ENCODE measurements around the gene NPFFR1. TPM values are rescaled to one million over a fixed set of nuclear protein-coding genes. Genes with fewer than 3 reads are reported as not detected.
"Not testable (repeated sequence)": the region's sequence is repeated elsewhere in the genome, so short reads cannot be mapped to it uniquely, and the experiment has no call there.

The NPFFR1 gene
- total RNA-seq, 1 experiment from 2014 or later: 0.02 TPM

- DNase-seq (ENCODE audit: low spot score): no peak
These were observed 27.3 kb downstream of the NPFFR1 start for GRCh38 chr10:70256463-70256862.

- peak; percentile 97 for DNase-seq (ENCODE audit: low spot score)
These were observed 28.2 kb downstream of the NPFFR1 start for GRCh38 chr10:70255329-70256299.

GRCh38 chr10:70254778-70255328 is 29.0 kb downstream of the NPFFR1 start:
- no peak for DNase-seq (ENCODE audit: low spot score)

- no peak for DNase-seq (ENCODE audit: low spot score)
These were observed 29.7 kb downstream of the NPFFR1 start for GRCh38 chr10:70253878-70254765.

- no peak for DNase-seq (ENCODE audit: low spot score)
These were observed 32.7 kb downstream of the NPFFR1 start for GRCh38 chr10:70250961-70251680.

- DNase-seq (ENCODE audit: low spot score): no peak
These were observed 36.4 kb downstream of the NPFFR1 start for GRCh38 chr10:70247360-70247759.

- DNase-seq (ENCODE audit: low spot score): no peak
These were observed 42.7 kb downstream of the NPFFR1 start for GRCh38 chr10:70241081-70241480.

- not testable (repeated sequence) for DNase-seq (ENCODE audit: low spot score)
These were observed 43.8 kb downstream of the NPFFR1 start for GRCh38 chr10:70239986-70240385.

- not testable (repeated sequence) for DNase-seq (ENCODE audit: low spot score)
These were observed 44.5 kb downstream of the NPFFR1 start for GRCh38 chr10:70239077-70239976.

- DNase-seq (ENCODE audit: low spot score): not testable (repeated sequence)
These were observed 45.8 kb downstream of the NPFFR1 start for GRCh38 chr10:70237958-70238536.

- DNase-seq (ENCODE audit: low spot score): no peak
These were observed 48.9 kb downstream of the NPFFR1 start for GRCh38 chr10:70234668-70235447.

GRCh38 chr10:70233939-70234300 is 49.9 kb downstream of the NPFFR1 start:
- DNase-seq (ENCODE audit: low spot score): no peak

GRCh38 chr10:70233109-70233938 is 50.5 kb downstream of the NPFFR1 start, which contains the start of gene PPA1:
Gene PPA1 (minus strand): TSS chr10:70233429. CDS start chr10:70233327, 102 bp downstream.
- DNase-seq (ENCODE audit: low spot score): peak; percentile 91

GRCh38 chr10:70232859-70233108 is 51.0 kb downstream of the NPFFR1 start:
- DNase-seq (ENCODE audit: low spot score): no peak

- peak; percentile 51 for DNase-seq (ENCODE audit: low spot score)
These were observed 51.5 kb downstream of the NPFFR1 start for GRCh38 chr10:70232155-70232858.

GRCh38 chr10:70228491-70228890 is 55.3 kb downstream of the NPFFR1 start:
- DNase-seq (ENCODE audit: low spot score): no peak

- DNase-seq (ENCODE audit: low spot score): no peak
These were observed 56.1 kb downstream of the NPFFR1 start for GRCh38 chr10:70227548-70228320.

All from A172 (cell line).